ENCODE results near the gene CEACAM16.

Gene CEACAM16

DNA sequence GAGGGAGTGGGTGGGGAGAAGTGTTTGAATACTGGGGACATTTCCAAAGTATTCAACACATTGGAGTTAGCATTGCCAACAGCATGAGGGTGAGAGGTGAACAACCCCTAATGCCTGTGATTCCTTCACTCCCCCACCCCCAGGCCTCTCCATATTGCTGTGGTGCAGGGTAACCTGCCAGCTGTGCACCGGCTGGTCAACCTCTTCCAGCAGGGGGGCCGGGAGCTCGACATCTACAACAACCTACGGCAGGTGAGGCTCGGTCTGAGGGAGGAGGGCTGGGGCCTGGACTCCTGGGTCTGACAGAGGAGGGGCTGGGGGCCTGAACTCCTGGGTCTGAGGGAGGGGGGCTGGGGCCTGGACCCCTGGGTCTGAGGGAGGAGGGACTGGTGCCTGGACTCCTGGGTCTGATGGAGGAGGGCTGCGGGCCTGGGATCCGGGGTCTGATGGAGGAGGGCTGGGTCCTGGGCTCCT, 57.2 kb downstream of the CEACAM16 start:
- DNase-seq (ENCODE audit: insufficient read length, low spot score) (no peak), FAIRE-seq (no peak)

DNA sequence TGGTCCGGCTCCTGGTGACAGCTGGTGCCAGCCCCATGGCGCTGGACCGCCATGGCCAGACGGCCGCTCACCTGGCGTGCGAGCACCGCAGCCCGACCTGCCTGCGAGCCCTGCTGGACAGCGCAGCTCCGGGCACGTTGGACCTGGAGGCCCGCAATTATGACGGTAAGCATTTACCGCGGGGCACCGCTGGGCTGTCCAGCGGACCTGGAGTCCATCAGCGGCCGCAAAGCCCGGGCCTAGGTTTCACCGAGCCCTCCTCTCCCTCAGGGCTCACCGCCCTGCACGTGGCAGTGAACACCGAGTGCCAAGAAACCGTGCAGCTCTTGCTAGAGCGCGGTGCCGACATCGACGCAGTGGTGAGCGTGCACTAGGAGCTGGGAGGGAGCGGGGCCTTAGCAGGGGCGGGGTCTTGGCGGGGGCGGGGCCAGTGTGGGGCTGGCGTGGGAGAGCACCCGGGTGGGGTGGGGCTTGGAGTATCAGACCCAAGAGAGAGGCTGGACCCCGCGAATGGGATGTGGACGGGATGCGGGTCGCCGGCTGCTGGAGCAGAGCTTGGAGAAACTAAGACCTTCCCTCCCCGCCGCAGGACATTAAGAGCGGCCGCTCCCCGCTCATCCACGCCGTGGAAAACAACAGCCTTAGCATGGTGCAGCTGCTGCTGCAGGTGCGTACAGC, 58.2 kb downstream of the CEACAM16 start:
- DNase-seq (ENCODE audit: insufficient read length, low spot score) (no peak), FAIRE-seq (no peak)

DNA sequence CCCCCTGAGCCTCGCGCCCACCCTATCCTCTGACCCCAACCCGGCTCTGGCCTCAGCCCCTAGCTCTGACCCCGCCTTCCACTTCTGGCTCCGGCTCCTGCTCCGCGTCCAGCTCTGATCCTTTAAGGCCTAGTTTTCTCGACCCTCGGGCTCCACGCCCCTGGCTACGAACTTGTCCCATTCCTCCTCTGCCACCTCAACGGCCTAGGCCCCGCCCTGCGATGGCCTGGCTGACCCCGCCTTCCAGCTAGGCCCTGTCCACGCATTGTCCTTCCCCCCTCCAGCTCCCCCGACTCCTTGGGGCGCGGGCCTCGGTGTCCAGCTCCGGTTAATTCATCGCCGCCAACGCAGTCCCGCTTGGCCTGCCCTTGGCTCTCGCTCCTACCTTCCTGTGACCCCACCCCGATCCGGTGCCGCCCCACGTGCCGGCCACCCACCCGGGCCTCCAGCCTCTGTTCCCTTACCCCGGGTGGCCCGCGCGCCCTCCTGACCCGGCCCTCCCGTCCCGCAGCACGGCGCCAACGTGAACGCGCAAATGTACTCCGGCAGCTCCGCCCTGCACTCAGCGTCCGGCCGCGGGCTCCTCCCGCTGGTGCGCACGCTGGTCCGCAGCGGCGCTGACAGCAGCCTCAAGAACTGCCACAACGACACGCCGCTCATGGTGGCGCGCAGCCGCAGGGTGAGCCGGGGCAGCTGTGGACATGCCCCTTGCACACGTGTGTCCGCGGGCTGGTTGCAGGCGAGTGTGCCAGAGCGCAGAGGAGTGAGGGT, 59.0 kb downstream of the CEACAM16 start:
- peak; percentile 64 for FAIRE-seq
- DNase-seq (ENCODE audit: insufficient read length, low spot score), result no peak

DNA sequence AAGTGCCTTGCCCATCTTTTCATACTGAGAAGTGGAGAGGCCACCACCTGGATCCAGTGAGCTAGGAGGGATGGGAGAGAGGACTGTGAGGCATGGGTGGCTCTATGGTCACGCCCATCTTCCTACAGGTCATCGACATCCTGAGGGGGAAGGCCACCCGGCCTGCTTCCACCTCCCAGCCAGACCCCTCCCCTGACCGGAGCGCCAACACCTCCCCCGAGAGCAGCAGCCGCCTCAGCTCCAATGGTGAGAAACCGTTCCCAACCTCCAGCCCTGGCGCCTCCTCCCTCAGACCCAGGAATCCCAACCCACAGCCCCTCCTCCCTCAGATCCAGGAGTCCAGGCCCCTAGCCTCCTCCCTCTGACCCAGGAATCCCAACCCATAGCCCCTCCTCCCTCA, 59.6 kb downstream of the CEACAM16 start:
- FAIRE-seq (no peak), DNase-seq (ENCODE audit: insufficient read length, low spot score) (no peak)

DNA sequence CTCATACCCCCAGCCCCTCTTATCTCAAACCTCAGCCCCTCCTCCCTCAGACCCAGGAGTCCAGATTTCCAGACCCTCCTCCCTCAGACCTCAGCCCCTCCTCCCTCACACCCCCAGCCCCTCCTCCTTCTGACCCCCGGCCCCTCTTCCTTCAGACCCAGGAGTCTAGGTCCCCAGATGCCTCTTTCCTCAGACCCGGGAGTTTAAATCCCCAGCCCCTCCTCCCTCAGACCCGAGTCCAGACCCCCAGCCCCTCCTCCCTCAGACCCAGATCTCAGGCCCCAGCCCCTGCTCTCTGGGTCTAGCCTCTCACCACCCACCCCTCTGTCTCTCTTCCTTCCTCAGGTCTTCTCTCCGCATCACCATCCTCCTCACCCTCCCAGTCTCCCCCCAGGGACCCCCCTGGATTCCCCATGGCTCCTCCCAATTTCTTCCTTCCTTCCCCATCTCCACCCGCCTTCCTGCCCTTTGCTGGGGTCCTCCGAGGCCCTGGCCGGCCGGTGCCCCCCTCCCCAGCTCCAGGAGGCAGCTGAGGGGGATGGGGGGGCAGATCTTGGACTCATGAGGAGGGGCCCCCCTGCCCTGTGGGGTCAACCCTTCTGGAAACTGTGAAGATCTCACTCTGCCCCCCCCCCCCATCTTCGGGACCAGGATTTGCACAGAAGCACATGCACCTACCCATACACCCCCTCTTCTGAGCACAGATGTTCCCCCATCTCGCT, 60.3 kb downstream of the CEACAM16 start:
- DNase-seq (ENCODE audit: insufficient read length, low spot score) (no peak), FAIRE-seq (no peak)
